Mesendoderm (in vitro differentiated cells): ENCODE data around the gene SPECC1.
"Not testable (repeated sequence)": the region's sequence is repeated elsewhere in the genome, so short reads cannot be mapped to it uniquely, and the experiment has no call there.

Experiments
- DNase-seq: peaks from one replicate; pipeline ENCODE4 v3.0.0; 2013
- H2AK5ac ChIP-seq: 2 replicates; pipeline ENCODE4 v1.6.1; 2013; ENCODE audit warnings: low read length, inconsistent platforms
- H2BK120ac ChIP-seq: 2 replicates; pipeline ENCODE4 v1.6.1; 2013; ENCODE audit warnings: low read depth, mild to moderate bottlenecking, low read length, moderate library complexity, mixed read lengths
- H2BK15ac ChIP-seq: replicated peaks from 2 replicates; pipeline ENCODE4 v1.6.1; 2013; ENCODE audit warnings: low read depth, mild to moderate bottlenecking, moderate library complexity
- H2BK5ac ChIP-seq: 2 replicates; pipeline ENCODE4 v1.6.1; 2013; ENCODE audit warnings: low read length, inconsistent platforms
- H3K18ac ChIP-seq: 2 replicates; pipeline ENCODE4 v1.6.1; 2013; ENCODE audit warnings: mild to moderate bottlenecking, low read length, mixed read lengths
- H3K23ac ChIP-seq: one replicate; pipeline ENCODE4 v1.6.1; 2013; ENCODE audit warnings: low read length
- H3K27ac ChIP-seq: 2 replicates; pipeline ENCODE4 v1.5.1; 2013; ENCODE audit warnings: low read depth, mild to moderate bottlenecking, inconsistent platforms, low read length, moderate library complexity
- H3K27me3 ChIP-seq: 2 replicates; pipeline ENCODE4 v1.6.1; 2013; ENCODE audit warnings: low read length, control low read depth, mild to moderate bottlenecking, inconsistent platforms; ENCODE audit not compliant: insufficient read depth, poor library complexity
- H3K36me3 ChIP-seq: 2 replicates; pipeline ENCODE4 v1.6.1; 2013; ENCODE audit warnings: low read length, inconsistent platforms; ENCODE audit not compliant: control insufficient read depth, insufficient read depth
- H3K4ac ChIP-seq: one replicate; pipeline ENCODE4 v1.6.1; 2013; ENCODE audit warnings: low read depth, mild to moderate bottlenecking, low read length, moderate library complexity
- H3K4me1 ChIP-seq: 2 replicates; pipeline ENCODE4 v1.6.1; 2013; ENCODE audit warnings: low read depth, low read length, inconsistent platforms; ENCODE audit not compliant: control insufficient read depth
- H3K4me2 ChIP-seq: 2 replicates; pipeline ENCODE4 v1.6.1; 2013; ENCODE audit warnings: low read length
- H3K4me3 ChIP-seq: 2 replicates; pipeline ENCODE4 v1.5.1; 2013; ENCODE audit warnings: mild to moderate bottlenecking, low read length
- H3K56ac ChIP-seq: one replicate; pipeline ENCODE4 v1.6.1; 2013; ENCODE audit warnings: low read length
- H3K79me1 ChIP-seq: 2 replicates; pipeline ENCODE4 v1.6.1; 2013; ENCODE audit warnings: low read length, inconsistent platforms
- H3K79me2 ChIP-seq: 2 replicates; pipeline ENCODE4 v1.6.1; 2013; ENCODE audit warnings: mild to moderate bottlenecking, low read length; ENCODE audit not compliant: control insufficient read depth, insufficient read depth
- H3K9ac ChIP-seq: 2 replicates; pipeline ENCODE4 v1.6.1; 2013; ENCODE audit warnings: low read length, inconsistent platforms
- H4K5ac ChIP-seq: one replicate; pipeline ENCODE4 v1.6.1; 2013; ENCODE audit warnings: low read length
- H4K8ac ChIP-seq: one replicate; pipeline ENCODE4 v1.6.1; 2013; ENCODE audit warnings: low read depth, mild to moderate bottlenecking, control low read depth, low read length, moderate library complexity
- WGBS: extraction: QIAGEN DNeasy Blood & Tissue Kit; methylation state at CpG from one replicate; pipeline ENCODE4 v1.1.7; 2013; ENCODE audit warnings: low lambda C conversion rate, missing lambda C conversion rate; ENCODE audit not compliant: insufficient coverage; ENCODE audit errors: extremely low coverage; 5-methylcytosine and 5-hydroxymethylcytosine counted together

SPECC1 gene

GRCh38 chr17:20009052-20009301, 182 bp upstream of the SPECC1 start:
- Histone ChIP-seq H2BK15ac (no peak overlapping the region), H2AK5ac (no peak overlapping the region), H3K79me2 (no peaks in the 10 kb centered on the region), H3K18ac (no peak overlapping the region), H3K4me3 (peak overlapping the region; percentile 72), H2BK120ac (no peak overlapping the region), H4K8ac (no peak overlapping the region), H3K4ac (no peak overlapping the region), H4K5ac (no peak overlapping the region), H3K27me3 (peaks cover 6% of the 10 kb centered on the region), H3K4me1 (no peaks in the 10 kb centered on the region), H2BK5ac (no peak overlapping the region), H3K27ac (no peak overlapping the region), H3K79me1 (no peaks in the 10 kb centered on the region), H3K36me3 (no peaks in the 10 kb centered on the region), H3K56ac (peak overlapping the region; percentile 79), H3K4me2 (peak overlapping the region; percentile 100), H3K23ac (no peak overlapping the region), H3K9ac (peak overlapping the region; percentile 61)
- no CpG with 5 or more reads among the region's 18 CpGs for WGBS
- no peak for DNase-seq

- DNase-seq, result peak; percentile 54
- Histone ChIP-seq H3K36me3 (no peaks in the 10 kb centered on the region), H3K56ac (no peak overlapping the region), H2BK120ac (no peak overlapping the region), H3K79me2 (no peaks in the 10 kb centered on the region), H3K9ac (no peak overlapping the region), H2AK5ac (no peak overlapping the region), H3K4me3 (no peak overlapping the region), H4K5ac (no peak overlapping the region), H3K4ac (no peak overlapping the region), H3K27me3 (peaks cover 6% of the 10 kb centered on the region), H3K27ac (no peak overlapping the region), H3K4me1 (no peaks in the 10 kb centered on the region), H2BK5ac (no peak overlapping the region), H3K18ac (no peak overlapping the region), H3K79me1 (no peaks in the 10 kb centered on the region), H3K4me2 (peak overlapping the region; percentile 34), H3K23ac (no peak overlapping the region), H4K8ac (no peak overlapping the region), H2BK15ac (no peak overlapping the region)
- no CpG with 5 or more reads among the region's 11 CpGs for WGBS
Measured at GRCh38 chr17:20010099-20010863, 1.1 kb downstream of the SPECC1 start.

DNA sequence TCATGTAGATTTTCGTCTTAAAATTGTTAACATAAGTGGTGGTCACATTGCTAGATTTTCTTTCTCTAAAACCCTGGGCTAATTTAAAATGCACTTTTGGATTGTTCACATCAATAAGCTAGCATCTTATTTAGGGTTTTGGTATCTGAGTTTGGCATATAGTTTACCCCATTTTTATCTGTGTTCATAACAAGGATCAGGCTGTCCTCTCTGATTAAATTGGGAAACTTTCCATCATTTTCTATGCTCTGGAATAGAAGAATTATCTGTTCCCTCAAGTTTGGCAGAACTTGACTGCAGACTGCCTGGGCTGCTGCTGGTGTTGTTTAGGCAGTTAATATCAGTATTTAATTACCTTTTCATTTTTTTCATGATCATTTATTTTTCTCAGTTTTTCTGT, 1.8 kb downstream of the SPECC1 start:
- no peak for DNase-seq
- no CpG with 5 or more reads among the region's 1 CpG for WGBS
- peaks cover 6% of the 10 kb centered on the region for H3K27me3 ChIP-seq

GRCh38 chr17:20012017-20012536, 2.9 kb downstream of the SPECC1 start:
- Histone ChIP-seq H3K79me1 (no peaks in the 10 kb centered on the region), H4K8ac (no peak overlapping the region), H2BK15ac (no peak overlapping the region), H3K4me2 (no peak overlapping the region), H3K9ac (no peak overlapping the region), H3K4ac (no peak overlapping the region), H3K36me3 (no peaks in the 10 kb centered on the region), H2BK120ac (no peak overlapping the region), H3K23ac (no peak overlapping the region), H2BK5ac (no peak overlapping the region), H3K4me1 (no peaks in the 10 kb centered on the region), H3K18ac (no peak overlapping the region), H2AK5ac (no peak overlapping the region), H3K4me3 (no peak overlapping the region), H3K56ac (no peak overlapping the region), H3K79me2 (no peaks in the 10 kb centered on the region), H3K27me3 (peaks cover 6% of the 10 kb centered on the region), H4K5ac (no peak overlapping the region), H3K27ac (no peak overlapping the region)
- DNase-seq, result no peak
- WGBS, result no CpG with 5 or more reads among the region's 2 CpGs

More for the DNA sequence above, 1.8 kb downstream of the SPECC1 start:
- Histone ChIP-seq H4K8ac (no peak overlapping the region), H2BK120ac (no peak overlapping the region), H3K79me2 (no peaks in the 10 kb centered on the region), H3K79me1 (no peaks in the 10 kb centered on the region), H2AK5ac (no peak overlapping the region), H3K36me3 (no peaks in the 10 kb centered on the region), H3K27ac (no peak overlapping the region), H3K56ac (no peak overlapping the region), H3K4ac (no peak overlapping the region), H3K4me3 (no peak overlapping the region), H3K4me1 (no peaks in the 10 kb centered on the region), H3K18ac (no peak overlapping the region), H2BK15ac (no peak overlapping the region), H3K23ac (no peak overlapping the region), H4K5ac (no peak overlapping the region), H2BK5ac (no peak overlapping the region), H3K4me2 (no peak overlapping the region), H3K9ac (no peak overlapping the region)

GRCh38 chr17:20016475-20016992, 7.4 kb downstream of the SPECC1 start:
- H3K4me3 ChIP-seq, H4K8ac ChIP-seq, H3K79me2 ChIP-seq, H3K18ac ChIP-seq, H3K4me1 ChIP-seq, DNase-seq, H3K23ac ChIP-seq, H3K56ac ChIP-seq, H3K27me3 ChIP-seq, H4K5ac ChIP-seq, H2AK5ac ChIP-seq, H2BK5ac ChIP-seq, H3K79me1 ChIP-seq, H3K4me2 ChIP-seq, H2BK120ac ChIP-seq, H2BK15ac ChIP-seq, H3K27ac ChIP-seq, H3K36me3 ChIP-seq, H3K9ac ChIP-seq, H3K4ac ChIP-seq: not testable (repeated sequence)
- WGBS, result no CpG with 5 or more reads among the region's 32 CpGs

- H3K27ac ChIP-seq, result no peak overlapping the region
- no CpG with 5 or more reads among the region's 4 CpGs for WGBS
- no peak overlapping the region for H3K9ac ChIP-seq
- H2BK120ac ChIP-seq, result no peak overlapping the region
- no peaks in the 10 kb centered on the region for H3K4me1 ChIP-seq
- no peaks in the 10 kb centered on the region for H3K79me1 ChIP-seq
- H3K4me2 ChIP-seq, result no peak overlapping the region
- H3K4me3 ChIP-seq, result no peak overlapping the region
- H3K18ac ChIP-seq, result no peak overlapping the region
- H3K27me3 ChIP-seq, result no peaks in the 10 kb centered on the region
- H4K5ac ChIP-seq, result no peak overlapping the region
- H2AK5ac ChIP-seq, result no peak overlapping the region
- H3K36me3 ChIP-seq, result no peaks in the 10 kb centered on the region
- H3K79me2 ChIP-seq, result no peaks in the 10 kb centered on the region
- H2BK15ac ChIP-seq, result no peak overlapping the region
- H2BK5ac ChIP-seq, result no peak overlapping the region
- no peak overlapping the region for H3K23ac ChIP-seq
- H3K56ac ChIP-seq, result no peak overlapping the region
- DNase-seq, result no peak
- H4K8ac ChIP-seq, result no peak overlapping the region
- no peak overlapping the region for H3K4ac ChIP-seq
Measured at GRCh38 chr17:20022701-20023100, 13.5 kb downstream of the SPECC1 start.
